ENCODE data around the gene NOSIP.

Gene NOSIP

DNA sequence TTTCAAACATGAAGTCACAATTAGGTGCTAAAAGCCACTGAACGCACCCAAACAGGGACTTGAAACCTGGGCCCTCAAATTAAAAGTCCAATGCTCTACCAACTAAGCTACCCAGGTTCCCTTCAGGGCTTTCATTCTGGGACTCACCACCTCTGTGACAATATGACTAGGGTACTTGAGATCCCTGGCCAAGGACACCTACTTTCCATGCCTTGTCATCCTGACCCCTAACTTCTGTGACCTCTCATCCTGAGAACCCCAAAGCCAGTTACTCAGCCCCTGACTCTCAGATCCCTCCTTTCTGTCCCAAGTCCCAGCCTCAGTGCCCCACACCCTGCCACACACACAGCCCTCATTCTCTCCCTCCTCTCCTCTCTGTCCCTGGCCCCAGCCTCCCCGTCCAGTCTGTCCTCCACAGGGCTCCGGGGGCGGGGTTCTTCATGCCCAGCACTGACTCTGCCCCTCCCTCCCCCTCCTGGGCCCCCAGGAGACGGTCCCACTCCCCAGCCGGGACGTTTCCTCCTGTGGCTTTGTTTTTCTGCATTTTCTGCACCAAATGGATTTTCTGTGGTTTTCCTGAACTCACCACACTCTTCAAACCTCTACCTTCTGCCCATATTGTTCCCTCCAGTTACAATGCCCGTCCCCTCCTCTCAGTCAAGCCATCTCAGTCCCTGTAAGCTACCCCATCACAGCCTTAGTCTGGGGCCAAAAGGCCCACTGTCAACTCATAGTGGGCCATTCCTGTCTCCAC is 45.5 kb downstream of the NOSIP start:
- TF ChIP-seq, protein P1, sequence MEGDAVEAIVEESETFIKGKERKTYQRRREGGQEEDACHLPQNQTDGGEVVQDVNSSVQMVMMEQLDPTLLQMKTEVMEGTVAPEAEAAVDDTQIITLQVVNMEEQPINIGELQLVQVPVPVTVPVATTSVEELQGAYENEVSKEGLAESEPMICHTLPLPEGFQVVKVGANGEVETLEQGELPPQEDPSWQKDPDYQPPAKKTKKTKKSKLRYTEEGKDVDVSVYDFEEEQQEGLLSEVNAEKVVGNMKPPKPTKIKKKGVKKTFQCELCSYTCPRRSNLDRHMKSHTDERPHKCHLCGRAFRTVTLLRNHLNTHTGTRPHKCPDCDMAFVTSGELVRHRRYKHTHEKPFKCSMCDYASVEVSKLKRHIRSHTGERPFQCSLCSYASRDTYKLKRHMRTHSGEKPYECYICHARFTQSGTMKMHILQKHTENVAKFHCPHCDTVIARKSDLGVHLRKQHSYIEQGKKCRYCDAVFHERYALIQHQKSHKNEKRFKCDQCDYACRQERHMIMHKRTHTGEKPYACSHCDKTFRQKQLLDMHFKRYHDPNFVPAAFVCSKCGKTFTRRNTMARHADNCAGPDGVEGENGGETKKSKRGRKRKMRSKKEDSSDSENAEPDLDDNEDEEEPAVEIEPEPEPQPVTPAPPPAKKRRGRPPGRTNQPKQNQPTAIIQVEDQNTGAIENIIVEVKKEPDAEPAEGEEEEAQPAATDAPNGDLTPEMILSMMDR (IDR thresholded peaks at IDR 0.05; ENCODE audit: insufficient read depth, low read length), result no peak
- TF ChIP-seq, protein P2, sequence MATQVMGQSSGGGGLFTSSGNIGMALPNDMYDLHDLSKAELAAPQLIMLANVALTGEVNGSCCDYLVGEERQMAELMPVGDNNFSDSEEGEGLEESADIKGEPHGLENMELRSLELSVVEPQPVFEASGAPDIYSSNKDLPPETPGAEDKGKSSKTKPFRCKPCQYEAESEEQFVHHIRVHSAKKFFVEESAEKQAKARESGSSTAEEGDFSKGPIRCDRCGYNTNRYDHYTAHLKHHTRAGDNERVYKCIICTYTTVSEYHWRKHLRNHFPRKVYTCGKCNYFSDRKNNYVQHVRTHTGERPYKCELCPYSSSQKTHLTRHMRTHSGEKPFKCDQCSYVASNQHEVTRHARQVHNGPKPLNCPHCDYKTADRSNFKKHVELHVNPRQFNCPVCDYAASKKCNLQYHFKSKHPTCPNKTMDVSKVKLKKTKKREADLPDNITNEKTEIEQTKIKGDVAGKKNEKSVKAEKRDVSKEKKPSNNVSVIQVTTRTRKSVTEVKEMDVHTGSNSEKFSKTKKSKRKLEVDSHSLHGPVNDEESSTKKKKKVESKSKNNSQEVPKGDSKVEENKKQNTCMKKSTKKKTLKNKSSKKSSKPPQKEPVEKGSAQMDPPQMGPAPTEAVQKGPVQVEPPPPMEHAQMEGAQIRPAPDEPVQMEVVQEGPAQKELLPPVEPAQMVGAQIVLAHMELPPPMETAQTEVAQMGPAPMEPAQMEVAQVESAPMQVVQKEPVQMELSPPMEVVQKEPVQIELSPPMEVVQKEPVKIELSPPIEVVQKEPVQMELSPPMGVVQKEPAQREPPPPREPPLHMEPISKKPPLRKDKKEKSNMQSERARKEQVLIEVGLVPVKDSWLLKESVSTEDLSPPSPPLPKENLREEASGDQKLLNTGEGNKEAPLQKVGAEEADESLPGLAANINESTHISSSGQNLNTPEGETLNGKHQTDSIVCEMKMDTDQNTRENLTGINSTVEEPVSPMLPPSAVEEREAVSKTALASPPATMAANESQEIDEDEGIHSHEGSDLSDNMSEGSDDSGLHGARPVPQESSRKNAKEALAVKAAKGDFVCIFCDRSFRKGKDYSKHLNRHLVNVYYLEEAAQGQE (IDR thresholded peaks at IDR 0.05; ENCODE audit: insufficient replicate concordance, low read depth), result no peak
- TF ChIP-seq GABPA (IDR thresholded peaks at IDR 0.05; ENCODE audit: low read depth), result no peak
- no peak for TF ChIP-seq SPI1 (IDR thresholded peaks at IDR 0.05; ENCODE audit: borderline replicate concordance, low read depth)
- no peak for TF ChIP-seq POLR2AphosphoS5 (IDR thresholded peaks at IDR 0.05; ENCODE audit: low read depth)
- H3K27me3 ChIP-seq (ENCODE audit: insufficient read depth, poor library complexity, severe bottlenecking), result no peaks in the 10 kb centered on the region
- H3K27ac ChIP-seq (replicated peaks), result no peak overlapping the region
- DNase-seq (ENCODE audit: low read depth in 1 of 2, low spot score in 1 of 2), result peak in 1 of 2 experiments; percentile 58
- H3K4me3 ChIP-seq (replicated peaks; ENCODE audit: insufficient read depth, low read length), result no peak overlapping the region

DNA sequence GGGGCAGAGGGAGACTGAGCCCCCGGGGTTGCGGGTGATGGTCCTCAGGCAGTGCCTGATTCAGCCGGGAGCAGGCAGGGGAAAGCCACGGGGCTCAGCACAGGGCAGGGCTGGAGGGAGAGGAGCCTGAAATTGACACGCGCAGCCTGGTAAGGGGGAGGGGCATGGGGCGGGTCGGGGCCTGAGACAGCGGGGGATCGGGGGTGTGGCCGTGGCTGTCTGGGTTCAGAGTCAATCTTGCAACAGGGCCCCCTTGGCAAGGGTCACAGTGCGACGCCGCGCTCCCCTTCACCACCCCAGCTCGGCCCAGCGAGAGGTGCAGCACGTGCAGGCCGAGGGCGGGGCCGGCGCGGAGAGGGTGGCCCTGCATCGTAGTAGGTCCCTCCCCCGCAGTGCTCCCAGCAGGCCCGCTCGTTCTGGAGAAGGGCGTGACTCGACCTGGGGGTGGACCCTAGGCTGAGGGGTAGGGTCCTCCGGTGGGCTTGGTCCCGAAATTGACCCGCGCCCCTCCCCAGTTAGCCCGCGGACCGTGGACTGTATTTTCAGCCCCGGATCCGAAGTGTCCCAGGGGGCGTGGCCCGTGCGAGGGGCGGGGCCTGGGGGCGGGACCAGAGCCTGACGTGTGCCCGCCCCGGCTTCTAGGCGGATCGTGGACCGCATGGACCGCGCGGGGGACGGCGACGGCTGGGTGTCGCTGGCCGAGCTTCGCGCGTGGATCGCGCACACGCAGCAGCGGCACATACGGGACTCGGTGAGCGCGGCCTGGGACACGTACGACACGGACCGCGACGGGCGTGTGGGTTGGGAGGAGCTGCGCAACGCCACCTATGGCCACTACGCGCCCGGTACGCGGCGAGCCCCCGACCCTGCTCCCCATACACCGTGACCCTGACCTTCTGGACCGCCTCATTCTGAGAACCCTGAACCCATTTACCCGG is 46.5 kb downstream of the NOSIP start:
- no peaks in the 10 kb centered on the region for H3K27me3 ChIP-seq (ENCODE audit: insufficient read depth, poor library complexity, severe bottlenecking)
- no peak overlapping the region for H3K27ac ChIP-seq (replicated peaks)
- peak overlapping the region; percentile 66 for H3K4me3 ChIP-seq (replicated peaks; ENCODE audit: insufficient read depth, low read length)
- no peak for TF ChIP-seq SPI1 (IDR thresholded peaks at IDR 0.05; ENCODE audit: borderline replicate concordance, low read depth)
- TF ChIP-seq, protein P2 (IDR thresholded peaks at IDR 0.05; ENCODE audit: insufficient replicate concordance, low read depth), result no peak
- no peak for TF ChIP-seq POLR2AphosphoS5 (IDR thresholded peaks at IDR 0.05; ENCODE audit: low read depth)
- DNase-seq (ENCODE audit: low read depth in 1 of 2, low spot score in 1 of 2), result peak; percentile 69 to 71

DNA sequence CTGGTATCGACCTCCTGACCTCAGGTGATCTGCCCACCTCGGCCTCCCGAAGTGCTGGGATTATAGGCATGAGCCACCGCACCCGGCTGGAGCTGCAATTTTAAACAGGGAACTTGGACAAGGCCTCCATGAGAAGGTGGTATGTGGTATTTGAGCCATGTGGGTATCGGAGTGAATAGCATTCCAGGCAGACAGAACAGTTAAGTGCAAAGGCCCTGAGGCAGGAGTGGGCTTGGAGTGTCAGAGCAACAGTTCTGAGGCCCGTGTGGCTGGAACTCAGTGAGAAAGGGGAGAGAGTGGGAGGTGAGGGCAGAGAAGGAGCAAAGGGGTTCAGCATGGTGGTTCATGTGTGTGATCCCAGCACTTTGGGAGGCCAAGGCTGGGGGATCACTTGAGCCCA is 49.6 kb downstream of the NOSIP start:
- H3K4me3 ChIP-seq (replicated peaks; ENCODE audit: insufficient read depth, low read length), result no peak overlapping the region
- TF ChIP-seq, protein P1 (IDR thresholded peaks at IDR 0.05; ENCODE audit: insufficient read depth, low read length), result no peak
- TF ChIP-seq SPI1 (IDR thresholded peaks at IDR 0.05; ENCODE audit: borderline replicate concordance, low read depth), result no peak
- DNase-seq (ENCODE audit: low read depth in 1 of 2, low spot score in 1 of 2), result no peak
- no peaks in the 10 kb centered on the region for H3K27me3 ChIP-seq (ENCODE audit: insufficient read depth, poor library complexity, severe bottlenecking)
- H3K27ac ChIP-seq (replicated peaks), result no peak overlapping the region

DNA sequence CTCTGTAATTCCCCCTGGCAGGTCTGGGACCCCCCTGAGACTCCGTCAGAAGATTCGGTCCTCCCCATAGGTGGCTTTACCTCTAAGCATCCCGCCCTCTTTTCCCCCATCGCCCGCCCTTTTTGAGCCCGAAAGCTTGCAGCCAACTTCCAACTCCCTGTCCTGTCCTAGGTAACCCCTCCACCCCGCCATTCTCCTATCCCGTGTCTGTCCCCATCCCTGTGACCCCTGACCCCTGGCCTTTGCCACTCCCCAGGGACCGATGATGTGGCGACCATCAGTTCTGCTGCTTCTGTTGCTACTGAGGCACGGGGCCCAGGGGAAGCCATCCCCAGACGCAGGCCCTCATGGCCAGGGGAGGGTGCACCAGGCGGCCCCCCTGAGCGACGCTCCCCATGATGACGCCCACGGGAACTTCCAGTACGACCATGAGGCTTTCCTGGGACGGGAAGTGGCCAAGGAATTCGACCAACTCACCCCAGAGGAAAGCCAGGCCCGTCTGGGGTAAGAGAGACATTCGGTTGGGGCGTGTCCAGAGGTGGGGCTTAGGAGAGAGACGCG is 52.1 kb downstream of the NOSIP start:
- Histone ChIP-seq H3K27me3 (ENCODE audit: insufficient read depth, poor library complexity, severe bottlenecking) (no peaks in the 10 kb centered on the region), H3K4me3 (replicated peaks; ENCODE audit: insufficient read depth, low read length) (no peak overlapping the region), H3K27ac (replicated peaks) (no peak overlapping the region)
- no peak for DNase-seq (ENCODE audit: low read depth in 1 of 2, low spot score in 1 of 2)
- TF ChIP-seq, protein P1 (IDR thresholded peaks at IDR 0.05; ENCODE audit: insufficient read depth, low read length), result no peak
- no peak for TF ChIP-seq GABPA (IDR thresholded peaks at IDR 0.05; ENCODE audit: low read depth)
